ENCODE results near the gene INIP. TPM values are rescaled to one million over a fixed set of nuclear protein-coding genes. Genes with fewer than 3 reads are reported as not detected.

Gene INIP
- total RNA-seq, 4 donors from 2014 or later = 11.6 to 14.2 (median 13.0) TPM

DNA sequence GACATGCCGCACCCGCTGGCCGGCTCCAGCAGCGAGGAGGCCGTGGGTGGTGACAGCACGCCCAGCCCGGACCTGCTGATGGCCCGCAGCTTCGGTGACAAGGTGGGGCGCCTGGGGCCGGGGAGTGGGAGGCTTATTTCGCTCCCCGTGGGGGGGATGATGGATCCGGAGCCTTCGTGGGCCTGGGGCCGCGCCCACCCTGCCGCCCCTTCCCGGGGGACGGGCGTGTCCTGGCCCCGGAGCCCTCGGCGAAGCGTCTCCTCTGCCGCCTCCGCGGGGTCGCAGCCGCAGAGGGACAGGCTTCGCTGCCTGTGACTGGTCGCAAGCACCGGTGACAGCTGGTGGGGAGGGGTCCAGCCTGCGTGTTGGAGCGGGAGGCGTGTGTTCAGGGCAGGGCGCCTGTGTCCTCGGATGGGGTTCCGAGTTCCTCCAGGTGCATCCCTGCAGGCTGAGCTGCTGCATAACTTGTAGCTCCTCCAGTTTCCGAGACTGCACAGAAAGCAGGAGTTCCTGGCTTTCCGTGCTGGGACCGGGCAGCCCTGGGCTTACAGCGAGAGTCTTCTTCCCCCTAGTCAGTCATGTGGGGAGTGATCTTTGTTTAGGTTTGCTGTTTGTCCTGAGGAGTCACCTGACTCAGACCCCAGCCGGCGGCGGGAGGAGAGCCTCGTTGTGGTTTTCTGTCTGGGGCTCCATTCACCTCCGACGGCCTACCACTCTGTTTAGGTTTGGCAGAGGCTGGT, 33.3 kb upstream of the INIP start:
- ATAC-seq = no peak

DNA sequence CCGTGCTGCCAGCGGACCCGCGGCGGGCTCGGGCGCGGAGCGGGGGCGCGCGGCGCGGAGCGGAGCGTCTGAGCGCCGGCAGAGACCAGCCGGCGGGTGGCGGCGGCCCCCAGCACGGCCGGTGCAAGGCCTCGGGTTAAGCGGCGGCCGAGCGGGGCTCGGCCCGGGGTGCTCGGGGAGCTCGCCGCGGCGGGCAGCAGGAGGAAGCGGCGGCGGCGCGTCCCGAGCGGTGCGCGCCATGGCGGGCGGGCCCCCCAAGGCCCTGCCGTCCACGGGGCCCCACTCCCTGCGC, 32.8 kb upstream of the INIP start:
- TF ChIP-seq POLR2AphosphoS5 (IDR thresholded peaks at IDR 0.05) = no peak
- TF ChIP-seq, protein P1, sequence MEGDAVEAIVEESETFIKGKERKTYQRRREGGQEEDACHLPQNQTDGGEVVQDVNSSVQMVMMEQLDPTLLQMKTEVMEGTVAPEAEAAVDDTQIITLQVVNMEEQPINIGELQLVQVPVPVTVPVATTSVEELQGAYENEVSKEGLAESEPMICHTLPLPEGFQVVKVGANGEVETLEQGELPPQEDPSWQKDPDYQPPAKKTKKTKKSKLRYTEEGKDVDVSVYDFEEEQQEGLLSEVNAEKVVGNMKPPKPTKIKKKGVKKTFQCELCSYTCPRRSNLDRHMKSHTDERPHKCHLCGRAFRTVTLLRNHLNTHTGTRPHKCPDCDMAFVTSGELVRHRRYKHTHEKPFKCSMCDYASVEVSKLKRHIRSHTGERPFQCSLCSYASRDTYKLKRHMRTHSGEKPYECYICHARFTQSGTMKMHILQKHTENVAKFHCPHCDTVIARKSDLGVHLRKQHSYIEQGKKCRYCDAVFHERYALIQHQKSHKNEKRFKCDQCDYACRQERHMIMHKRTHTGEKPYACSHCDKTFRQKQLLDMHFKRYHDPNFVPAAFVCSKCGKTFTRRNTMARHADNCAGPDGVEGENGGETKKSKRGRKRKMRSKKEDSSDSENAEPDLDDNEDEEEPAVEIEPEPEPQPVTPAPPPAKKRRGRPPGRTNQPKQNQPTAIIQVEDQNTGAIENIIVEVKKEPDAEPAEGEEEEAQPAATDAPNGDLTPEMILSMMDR (IDR thresholded peaks at IDR 0.05) = no peak
- no peak for TF ChIP-seq EP300 (IDR thresholded peaks at IDR 0.05)
- peak in 1 of 2 donors; percentile 8 for TF ChIP-seq POLR2A (IDR thresholded peaks at IDR 0.05)
- H3K4me1 ChIP-seq = peaks cover 3 to 56% (median 40%) of the 10 kb centered on the region in 3 donors
- H3K4me3 ChIP-seq = peak overlapping the region; percentile 72 to 99
- H3K36me3 ChIP-seq = no peaks in the 10 kb centered on the region
- ATAC-seq = no peak
- H3K9me3 ChIP-seq = no peaks in the 10 kb centered on the region
- H3K27me3 ChIP-seq = no peaks in the 10 kb centered on the region
- no CpG with 5 or more reads among the region's 50 CpGs for WGBS, 2 donors (ENCODE audit: low coverage in 1 of 2)
- H3K27ac ChIP-seq = peak overlapping the region in 3 of 4 donors; percentile 76 to 87 (median 85)

More for the DNA sequence above, 33.3 kb upstream of the INIP start:
- H3K9me3 ChIP-seq = no peaks in the 10 kb centered on the region
- WGBS, 2 donors (ENCODE audit: low coverage in 1 of 2) = no CpG with 5 or more reads among the region's 49 CpGs
- H3K27ac ChIP-seq = peak overlapping the region in 3 of 4 donors; percentile 76 to 87 (median 85)
- peaks cover 3 to 61% (median 43%) of the 10 kb centered on the region in 3 donors for H3K4me1 ChIP-seq
- no peak for TF ChIP-seq POLR2A (IDR thresholded peaks at IDR 0.05)
- no peak for TF ChIP-seq POLR2AphosphoS5 (IDR thresholded peaks at IDR 0.05)
- TF ChIP-seq, protein P1 (IDR thresholded peaks at IDR 0.05) = no peak
- TF ChIP-seq EP300 (IDR thresholded peaks at IDR 0.05) = no peak
- H3K36me3 ChIP-seq = no peaks in the 10 kb centered on the region
- H3K27me3 ChIP-seq = no peaks in the 10 kb centered on the region
- H3K4me3 ChIP-seq = peak overlapping the region; percentile 72 to 99

DNA sequence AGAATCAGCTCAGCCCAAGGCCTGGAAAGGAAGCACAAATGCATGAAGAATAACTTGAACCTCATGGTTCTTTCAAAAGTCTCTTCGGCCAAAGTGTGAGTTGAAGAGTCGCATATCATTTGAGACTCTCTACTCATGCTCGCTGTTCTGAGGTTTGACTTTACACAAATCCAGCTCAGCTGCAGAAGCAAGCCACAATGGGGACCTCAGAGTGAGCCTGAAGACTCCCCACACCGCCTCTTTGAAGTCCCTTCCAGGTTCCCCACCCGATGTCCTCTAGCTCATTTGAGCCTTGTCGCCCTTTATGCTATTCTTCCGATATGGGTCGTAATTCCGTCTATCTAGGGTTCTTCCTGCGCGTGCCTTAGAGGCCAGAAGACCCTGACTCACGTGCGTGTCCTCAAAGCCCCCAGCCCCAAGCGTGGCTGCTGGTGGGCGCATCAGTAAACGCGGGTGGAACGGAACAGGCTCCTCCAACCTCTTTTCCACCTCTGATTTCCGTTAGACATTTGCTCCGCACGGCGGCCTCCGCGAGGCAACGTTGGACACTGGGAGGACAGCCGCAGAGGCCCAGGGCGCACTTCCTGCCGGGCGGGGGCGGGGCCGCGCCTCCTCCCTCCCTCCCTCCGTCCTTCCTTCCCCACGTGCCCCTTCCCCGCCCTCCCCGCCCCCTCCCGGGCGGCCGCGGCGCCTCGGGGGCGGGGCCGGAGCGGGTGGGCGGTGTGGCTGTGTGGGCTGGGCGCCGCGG, 32.3 kb upstream of the INIP start, which contains the start of gene SNX30:
TSS of gene SNX30 (plus strand) at position 745 of the 748 bp plus-strand sequence. CDS start 242 bp downstream, outside the sequence.
- H3K4me1 ChIP-seq = peaks cover 3 to 51% (median 35%) of the 10 kb centered on the region in 3 donors

DNA sequence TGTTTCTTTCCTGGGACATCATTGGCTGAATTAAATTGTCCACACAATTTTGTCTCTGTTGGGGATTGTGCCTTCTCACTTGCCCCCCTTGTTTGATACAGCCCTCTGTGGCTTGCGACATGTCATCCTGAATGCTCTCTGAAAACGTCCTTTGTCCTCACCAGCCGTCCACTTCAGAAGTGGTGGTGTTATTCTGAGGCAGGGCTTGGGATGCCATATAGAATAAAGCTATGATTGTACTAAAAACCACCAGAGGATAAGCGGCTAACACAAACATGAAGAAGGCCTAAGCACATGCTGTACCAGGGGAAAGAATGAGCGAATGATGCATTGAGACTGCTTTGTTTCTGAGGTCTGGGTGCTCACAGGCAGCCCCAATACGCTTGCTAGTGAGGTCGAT, 29.2 kb upstream of the INIP start:
- H3K4me3 ChIP-seq = no peak overlapping the region
- H3K27ac ChIP-seq = peak overlapping the region in 3 of 4 donors; percentile 51 to 64 (median 61)
- no peak for ATAC-seq
- no peaks in the 10 kb centered on the region for H3K9me3 ChIP-seq
- H3K27me3 ChIP-seq = no peaks in the 10 kb centered on the region
- WGBS, 2 donors (ENCODE audit: low coverage in 1 of 2) = 75 to 91% methylated on average over 4 to 7 of the region's 7 CpGs
- TF ChIP-seq POLR2AphosphoS5 (IDR thresholded peaks at IDR 0.05) = no peak
- TF ChIP-seq, protein P1 (IDR thresholded peaks at IDR 0.05) = no peak
- TF ChIP-seq POLR2A (IDR thresholded peaks at IDR 0.05) = no peak
- no peak for TF ChIP-seq EP300 (IDR thresholded peaks at IDR 0.05)
- H3K4me1 ChIP-seq = peaks cover 0 to 20% (median 5%) of the 10 kb centered on the region in 3 donors
- H3K36me3 ChIP-seq = no peaks in the 10 kb centered on the region

More for the DNA sequence above, 32.3 kb upstream of the INIP start, which contains the start of gene SNX30:
- Histone ChIP-seq H3K4me3 (peak within 1 kb of the TSS; percentile 72 to 99), H3K9me3 (no peaks in the 10 kb centered on the region), H3K27ac (peak within 1 kb of the TSS; percentile 62 to 87 (median 80)), H3K27me3 (no peaks in the 10 kb centered on the region), H3K36me3 (no peaks in the 10 kb centered on the region)
- ATAC-seq = peak; percentile 93
- WGBS, 2 donors (ENCODE audit: low coverage in 1 of 2) = 14 to 67% methylated on average over 3 to 16 of the region's 49 CpGs
- no peak for TF ChIP-seq EP300 (IDR thresholded peaks at IDR 0.05)
- TF ChIP-seq POLR2AphosphoS5 (IDR thresholded peaks at IDR 0.05) = peak; percentile 95
- TF ChIP-seq, protein P1 (IDR thresholded peaks at IDR 0.05) = peak in 2 of 4 experiments; percentile 3 to 43
- TF ChIP-seq POLR2A (IDR thresholded peaks at IDR 0.05) = peak; percentile 52 to 77

Data from gastroesophageal sphincter (tissue), 4 donors.